ENCODE data around the gene RAB7B.

RAB7B gene

DNA sequence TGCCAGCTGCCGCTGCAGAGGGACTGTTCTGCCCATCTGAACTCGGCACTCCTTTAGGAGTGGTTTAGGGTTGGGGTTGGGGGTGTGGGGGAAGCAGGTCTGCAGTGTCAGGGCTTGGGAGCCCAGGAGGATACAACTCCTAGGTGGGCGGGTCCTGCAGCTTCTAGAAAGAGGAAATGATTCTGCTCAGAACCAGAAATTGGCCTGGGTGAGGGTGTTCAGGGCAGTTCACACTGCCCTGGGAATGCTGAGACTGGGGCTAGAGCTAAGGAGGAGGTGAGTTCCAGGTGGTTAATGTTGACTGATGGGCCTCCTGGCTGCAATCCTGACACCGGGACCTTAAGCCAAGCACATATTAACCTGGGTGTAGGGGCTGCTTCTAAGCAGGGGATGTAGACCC lies 55.2 kb downstream of the RAB7B start:
- H2BK5ac ChIP-seq (ENCODE audit: low read length): no peak overlapping the region
- DNase-seq: no peak
- WGBS (ENCODE audit: extremely low coverage, insufficient coverage, low lambda C conversion rate): no CpG with 5 or more reads among the region's 4 CpGs

DNA sequence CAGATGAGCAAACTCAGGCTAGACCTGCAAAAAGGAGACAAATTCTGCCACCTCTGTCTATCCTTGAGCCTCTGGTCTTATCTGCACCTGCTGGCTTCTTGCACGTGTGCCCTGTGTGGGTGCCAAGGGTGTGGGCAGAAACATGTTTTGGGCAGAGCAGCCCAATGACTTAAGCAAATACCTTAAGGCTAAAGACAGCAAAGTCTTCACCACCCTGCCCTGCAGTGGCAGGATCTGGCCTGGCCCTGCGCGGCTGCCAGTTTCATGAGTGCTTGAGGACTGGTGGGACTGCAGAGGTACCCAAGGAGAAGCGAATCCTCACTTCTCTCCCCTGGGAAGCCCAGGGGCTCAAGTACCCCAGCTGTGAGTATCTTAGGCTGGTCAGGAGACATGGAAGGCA lies 56.2 kb downstream of the RAB7B start:
- Histone ChIP-seq H3K9ac (ENCODE audit: low read length) (no peak overlapping the region), H3K56ac (ENCODE audit: low read length) (no peak overlapping the region), H4K5ac (ENCODE audit: low read length) (no peak overlapping the region), H3K4me3 (ENCODE audit: low read length) (no peak overlapping the region), H4K8ac (ENCODE audit: low read depth, low read length) (no peak overlapping the region), H2BK120ac (ENCODE audit: low read depth, low read length) (no peak overlapping the region), H3K18ac (ENCODE audit: low read length) (no peak overlapping the region), H3K23ac (ENCODE audit: low read length) (no peak overlapping the region), H3K4ac (ENCODE audit: low read depth, low read length) (no peak overlapping the region), H2AK5ac (ENCODE audit: low read length) (no peak overlapping the region), H3K27me3 (ENCODE audit: insufficient read depth, low read length, poor library complexity) (no peaks in the 10 kb centered on the region), H3K4me2 (ENCODE audit: low read length) (no peak overlapping the region), H3K27ac (ENCODE audit: low read depth, low read length) (no peak overlapping the region), H2BK15ac (replicated peaks; ENCODE audit: low read depth) (no peak overlapping the region), H3K4me1 (ENCODE audit: control insufficient read depth, low read depth, low read length) (no peaks in the 10 kb centered on the region), H3K79me1 (ENCODE audit: low read length) (no peaks in the 10 kb centered on the region), H3K36me3 (ENCODE audit: control insufficient read depth, insufficient read depth, low read length) (no peaks in the 10 kb centered on the region), H2BK5ac (ENCODE audit: low read length) (no peak overlapping the region), H3K79me2 (ENCODE audit: control insufficient read depth, insufficient read depth, low read length) (no peaks in the 10 kb centered on the region)
- WGBS (ENCODE audit: extremely low coverage, insufficient coverage, low lambda C conversion rate): no CpG with 5 or more reads among the region's 4 CpGs
- no peak for DNase-seq

More for the DNA sequence above, 55.2 kb downstream of the RAB7B start:
- Histone ChIP-seq H4K5ac (ENCODE audit: low read length) (no peak overlapping the region), H3K4me2 (ENCODE audit: low read length) (no peak overlapping the region), H3K23ac (ENCODE audit: low read length) (no peak overlapping the region), H4K8ac (ENCODE audit: low read depth, low read length) (no peak overlapping the region), H3K27ac (ENCODE audit: low read depth, low read length) (no peak overlapping the region), H3K4me3 (ENCODE audit: low read length) (no peak overlapping the region), H3K36me3 (ENCODE audit: control insufficient read depth, insufficient read depth, low read length) (no peaks in the 10 kb centered on the region), H3K79me2 (ENCODE audit: control insufficient read depth, insufficient read depth, low read length) (no peaks in the 10 kb centered on the region), H3K79me1 (ENCODE audit: low read length) (no peaks in the 10 kb centered on the region), H3K4ac (ENCODE audit: low read depth, low read length) (no peak overlapping the region), H2BK15ac (replicated peaks; ENCODE audit: low read depth) (no peak overlapping the region), H3K4me1 (ENCODE audit: control insufficient read depth, low read depth, low read length) (no peaks in the 10 kb centered on the region), H3K27me3 (ENCODE audit: insufficient read depth, low read length, poor library complexity) (no peaks in the 10 kb centered on the region), H3K56ac (ENCODE audit: low read length) (no peak overlapping the region), H2BK120ac (ENCODE audit: low read depth, low read length) (no peak overlapping the region), H3K9ac (ENCODE audit: low read length) (no peak overlapping the region), H3K18ac (ENCODE audit: low read length) (no peak overlapping the region), H2AK5ac (ENCODE audit: low read length) (no peak overlapping the region)

DNA sequence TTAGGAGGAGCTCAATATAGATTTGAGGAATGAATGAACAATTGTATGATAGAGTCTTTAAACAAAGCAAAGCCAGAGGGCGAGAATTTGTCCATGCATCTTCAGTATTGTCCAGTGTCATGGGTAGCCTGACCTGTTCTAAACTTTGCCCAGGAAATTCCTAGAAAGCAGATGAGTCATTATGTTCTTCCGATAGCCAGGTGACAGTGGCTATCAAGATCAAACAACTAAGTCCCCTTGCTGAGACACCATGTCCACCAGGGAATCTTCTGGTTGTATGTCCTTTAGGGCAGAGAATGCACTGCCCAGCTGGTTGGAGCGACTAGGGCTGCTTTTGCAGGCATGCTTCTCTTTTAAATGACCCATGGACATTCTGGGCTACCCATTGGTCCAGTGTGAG lies 58.1 kb downstream of the RAB7B start:
- Histone ChIP-seq H3K27me3 (ENCODE audit: insufficient read depth, low read length, poor library complexity) (no peaks in the 10 kb centered on the region), H3K4me2 (ENCODE audit: low read length) (no peak overlapping the region), H2AK5ac (ENCODE audit: low read length) (no peak overlapping the region), H3K4me1 (ENCODE audit: control insufficient read depth, low read depth, low read length) (no peaks in the 10 kb centered on the region), H4K5ac (ENCODE audit: low read length) (no peak overlapping the region), H3K79me2 (ENCODE audit: control insufficient read depth, insufficient read depth, low read length) (no peaks in the 10 kb centered on the region), H3K79me1 (ENCODE audit: low read length) (no peaks in the 10 kb centered on the region), H3K18ac (ENCODE audit: low read length) (no peak overlapping the region), H3K27ac (ENCODE audit: low read depth, low read length) (no peak overlapping the region), H3K23ac (ENCODE audit: low read length) (no peak overlapping the region), H4K8ac (ENCODE audit: low read depth, low read length) (no peak overlapping the region), H3K4me3 (ENCODE audit: low read length) (no peak overlapping the region), H2BK120ac (ENCODE audit: low read depth, low read length) (no peak overlapping the region), H3K56ac (ENCODE audit: low read length) (no peak overlapping the region), H2BK5ac (ENCODE audit: low read length) (no peak overlapping the region), H3K9ac (ENCODE audit: low read length) (no peak overlapping the region), H3K36me3 (ENCODE audit: control insufficient read depth, insufficient read depth, low read length) (no peaks in the 10 kb centered on the region), H2BK15ac (replicated peaks; ENCODE audit: low read depth) (no peak overlapping the region), H3K4ac (ENCODE audit: low read depth, low read length) (no peak overlapping the region)
- DNase-seq: no peak
- no CpG with 5 or more reads among the region's 3 CpGs for WGBS (ENCODE audit: extremely low coverage, insufficient coverage, low lambda C conversion rate)

DNA sequence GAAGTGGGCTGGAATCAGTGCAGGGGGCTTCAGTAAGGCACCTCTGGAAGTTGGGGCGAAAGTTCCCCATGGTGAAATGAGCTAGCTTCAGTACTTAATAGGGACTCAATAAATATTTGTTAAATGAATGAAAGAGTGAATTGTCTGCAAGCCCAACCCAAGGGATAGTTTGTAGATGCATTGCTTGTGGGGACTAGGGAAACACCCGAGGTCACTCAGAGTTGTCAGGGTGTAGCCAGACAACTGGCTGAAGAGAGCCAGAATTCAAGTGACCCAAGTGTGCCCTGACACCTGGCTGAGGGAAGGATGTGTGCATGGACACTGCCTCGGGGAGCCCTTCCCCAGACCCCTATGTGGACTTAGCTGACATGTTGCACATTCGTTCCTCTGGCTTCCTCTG lies 58.7 kb downstream of the RAB7B start:
- WGBS (ENCODE audit: extremely low coverage, insufficient coverage, low lambda C conversion rate): no CpG with 5 or more reads among the region's 4 CpGs
- H3K79me2 ChIP-seq (ENCODE audit: control insufficient read depth, insufficient read depth, low read length): no peaks in the 10 kb centered on the region
- H2BK5ac ChIP-seq (ENCODE audit: low read length): no peak overlapping the region

DNA sequence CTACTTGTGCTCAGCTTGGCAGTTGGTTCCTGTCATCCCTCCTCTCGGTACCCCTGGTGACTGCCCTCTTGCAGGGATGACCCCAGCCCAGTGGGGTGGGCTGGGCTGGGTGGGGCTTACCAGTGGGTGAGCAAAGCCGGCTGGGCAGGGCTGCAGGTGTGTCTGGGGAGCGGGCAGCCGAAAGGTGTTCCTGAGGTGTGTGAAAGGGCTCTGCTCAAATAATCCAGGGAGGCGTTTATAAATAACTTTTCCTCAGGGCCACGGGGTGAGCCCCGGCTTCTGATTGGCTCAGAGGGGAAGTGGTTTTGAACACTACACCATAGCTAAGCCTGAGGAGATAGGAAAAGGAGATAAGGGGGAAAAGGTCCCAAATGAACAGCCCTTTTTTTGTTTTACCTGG lies 60.0 kb downstream of the RAB7B start, which contains the start of gene SLC26A9:
Gene SLC26A9 (minus strand): TSS at position 212 of the 400 bp plus-strand sequence. CDS start 7,636 bp downstream, outside the sequence.
- no peaks in the 10 kb centered on the region for H3K36me3 ChIP-seq (ENCODE audit: control insufficient read depth, insufficient read depth, low read length)
- WGBS (ENCODE audit: extremely low coverage, insufficient coverage, low lambda C conversion rate): no CpG with 5 or more reads among the region's 7 CpGs

More for the DNA sequence above, 58.7 kb downstream of the RAB7B start:
- Histone ChIP-seq H3K4me2 (ENCODE audit: low read length) (no peak overlapping the region), H3K27ac (ENCODE audit: low read depth, low read length) (no peak overlapping the region), H3K27me3 (ENCODE audit: insufficient read depth, low read length, poor library complexity) (no peaks in the 10 kb centered on the region), H3K4me3 (ENCODE audit: low read length) (no peak overlapping the region), H2BK15ac (replicated peaks; ENCODE audit: low read depth) (no peak overlapping the region), H3K79me1 (ENCODE audit: low read length) (no peaks in the 10 kb centered on the region), H3K9ac (ENCODE audit: low read length) (no peak overlapping the region), H2AK5ac (ENCODE audit: low read length) (no peak overlapping the region), H4K5ac (ENCODE audit: low read length) (no peak overlapping the region), H3K23ac (ENCODE audit: low read length) (no peak overlapping the region), H3K4ac (ENCODE audit: low read depth, low read length) (no peak overlapping the region), H3K56ac (ENCODE audit: low read length) (no peak overlapping the region), H4K8ac (ENCODE audit: low read depth, low read length) (no peak overlapping the region), H3K18ac (ENCODE audit: low read length) (no peak overlapping the region), H3K36me3 (ENCODE audit: control insufficient read depth, insufficient read depth, low read length) (no peaks in the 10 kb centered on the region), H3K4me1 (ENCODE audit: control insufficient read depth, low read depth, low read length) (no peaks in the 10 kb centered on the region), H2BK120ac (ENCODE audit: low read depth, low read length) (no peak overlapping the region)
- no peak for DNase-seq

DNA sequence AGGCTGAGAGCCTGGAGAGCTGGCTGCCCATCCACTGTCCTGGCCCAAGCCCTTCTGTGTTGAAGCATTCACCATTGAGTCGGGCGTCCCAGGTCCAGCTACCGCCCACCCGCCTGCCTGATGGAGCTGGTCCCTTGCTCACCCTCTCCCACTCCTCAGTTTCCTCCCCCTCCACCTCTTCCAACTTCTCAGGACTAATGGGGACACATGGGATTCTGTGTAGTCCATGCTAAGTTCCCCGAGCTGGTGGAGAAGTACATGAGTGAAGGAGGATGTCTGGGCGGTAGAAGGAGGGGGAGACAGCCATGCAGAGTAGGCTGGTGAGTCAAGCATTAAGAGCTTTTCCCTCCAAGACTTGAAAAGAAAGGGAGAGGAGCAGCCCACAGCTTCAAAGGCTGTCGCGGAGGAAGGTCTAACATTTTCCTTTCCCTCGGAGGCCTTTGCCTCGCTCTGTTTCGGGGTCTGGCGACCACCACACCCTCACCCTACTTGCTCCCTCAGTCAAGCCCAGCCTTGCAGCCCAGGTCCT lies 60.5 kb downstream of the RAB7B start:
- Histone ChIP-seq H3K9ac (ENCODE audit: low read length) (no peak overlapping the region), H3K79me2 (ENCODE audit: control insufficient read depth, insufficient read depth, low read length) (no peaks in the 10 kb centered on the region), H2BK5ac (ENCODE audit: low read length) (no peak overlapping the region), H4K8ac (ENCODE audit: low read depth, low read length) (no peak overlapping the region), H3K4me3 (ENCODE audit: low read length) (no peak overlapping the region), H3K18ac (ENCODE audit: low read length) (no peak overlapping the region), H4K5ac (ENCODE audit: low read length) (no peak overlapping the region), H3K4ac (ENCODE audit: low read depth, low read length) (no peak overlapping the region), H2AK5ac (ENCODE audit: low read length) (no peak overlapping the region), H3K23ac (ENCODE audit: low read length) (no peak overlapping the region), H3K36me3 (ENCODE audit: control insufficient read depth, insufficient read depth, low read length) (no peaks in the 10 kb centered on the region), H2BK120ac (ENCODE audit: low read depth, low read length) (no peak overlapping the region), H3K4me2 (ENCODE audit: low read length) (no peak overlapping the region), H3K27me3 (ENCODE audit: insufficient read depth, low read length, poor library complexity) (no peaks in the 10 kb centered on the region), H2BK15ac (replicated peaks; ENCODE audit: low read depth) (no peak overlapping the region), H3K56ac (ENCODE audit: low read length) (no peak overlapping the region), H3K79me1 (ENCODE audit: low read length) (no peaks in the 10 kb centered on the region), H3K4me1 (ENCODE audit: control insufficient read depth, low read depth, low read length) (no peaks in the 10 kb centered on the region), H3K27ac (ENCODE audit: low read depth, low read length) (no peak overlapping the region)
- DNase-seq: no peak
- WGBS (ENCODE audit: extremely low coverage, insufficient coverage, low lambda C conversion rate): no CpG with 5 or more reads among the region's 12 CpGs

More for the DNA sequence above, 60.0 kb downstream of the RAB7B start, which contains the start of gene SLC26A9:
- Histone ChIP-seq H3K9ac (ENCODE audit: low read length) (no peak within 1 kb of the TSS), H2AK5ac (ENCODE audit: low read length) (no peak within 1 kb of the TSS), H3K23ac (ENCODE audit: low read length) (no peak within 1 kb of the TSS), H3K79me1 (ENCODE audit: low read length) (no peaks in the 10 kb centered on the region), H4K5ac (ENCODE audit: low read length) (no peak within 1 kb of the TSS), H3K27me3 (ENCODE audit: insufficient read depth, low read length, poor library complexity) (no peaks in the 10 kb centered on the region), H2BK120ac (ENCODE audit: low read depth, low read length) (no peak within 1 kb of the TSS), H3K79me2 (ENCODE audit: control insufficient read depth, insufficient read depth, low read length) (no peaks in the 10 kb centered on the region), H3K56ac (ENCODE audit: low read length) (no peak within 1 kb of the TSS), H3K27ac (ENCODE audit: low read depth, low read length) (no peak within 1 kb of the TSS), H2BK15ac (replicated peaks; ENCODE audit: low read depth) (no peak within 1 kb of the TSS), H3K4me3 (ENCODE audit: low read length) (no peak within 1 kb of the TSS), H3K18ac (ENCODE audit: low read length) (no peak within 1 kb of the TSS), H3K4me1 (ENCODE audit: control insufficient read depth, low read depth, low read length) (no peaks in the 10 kb centered on the region), H3K4ac (ENCODE audit: low read depth, low read length) (no peak within 1 kb of the TSS), H3K4me2 (ENCODE audit: low read length) (no peak within 1 kb of the TSS), H2BK5ac (ENCODE audit: low read length) (no peak within 1 kb of the TSS), H4K8ac (ENCODE audit: low read depth, low read length) (no peak within 1 kb of the TSS)
- DNase-seq: no peak

Measured in mesendoderm (in vitro differentiated cells).